ENCODE data around the gene CRIP2. TPM values are rescaled to one million over a fixed set of nuclear protein-coding genes. Genes with fewer than 3 reads are reported as not detected.

The CRIP2 gene
- total and polyA plus RNA-seq, 2 of the 13 experiments (the other 11 are each of a cell fraction or from before 2014, with no cell fraction given) = 31.6 to 37.9 TPM

GRCh38 chr14:105503935-105504692, 29.5 kb downstream of the CRIP2 start (continued):
- TF ChIP-seq ZFP41 (CRISPR knock-in tag; IDR thresholded peaks at IDR 0.05; ENCODE audit: borderline replicate concordance) (no peak), ZNF33B (CRISPR knock-in tag; IDR thresholded peaks at IDR 0.05) (no peak), ETV5 (CRISPR knock-in tag; IDR thresholded peaks at IDR 0.05; ENCODE audit: borderline replicate concordance) (peak; percentile 49; the same call in 1 of the 2 replicates), JUNB (CRISPR knock-in tag; IDR thresholded peaks at IDR 0.05; ENCODE audit: borderline replicate concordance) (no peak), ZNF292 (CRISPR knock-in tag; IDR thresholded peaks at IDR 0.05; ENCODE audit: borderline replicate concordance, low read depth) (no peak; the same call in 1 of the 2 replicates), MEIS2 (CRISPR knock-in tag; IDR thresholded peaks at IDR 0.05) (no peak), ZNF263 (CRISPR knock-in tag; IDR thresholded peaks at IDR 0.05) (peak; percentile 59; the same call in 1 of the 2 replicates), SAP130 (CRISPR knock-in tag; IDR thresholded peaks at IDR 0.05; ENCODE audit: low read depth) (peak; percentile 50), SCMH1 (CRISPR knock-in tag; IDR thresholded peaks at IDR 0.05; ENCODE audit: borderline replicate concordance) (no peak), ZNF510 (CRISPR knock-in tag; IDR thresholded peaks at IDR 0.05; ENCODE audit: low read depth) (no peak), ZNF660 (CRISPR knock-in tag; IDR thresholded peaks at IDR 0.05; ENCODE audit: borderline replicate concordance, low read depth) (no peak), TFDP2 (CRISPR knock-in tag; IDR thresholded peaks at IDR 0.05) (no peak), ZNF598 (CRISPR knock-in tag; IDR thresholded peaks at IDR 0.05; ENCODE audit: borderline replicate concordance) (no peak), CENPX (CRISPR knock-in tag; IDR thresholded peaks at IDR 0.05) (no peak), ERF (CRISPR knock-in tag; IDR thresholded peaks at IDR 0.05) (peak; percentile 22; the same call in 1 of the 2 replicates), YEATS4 (CRISPR knock-in tag; IDR thresholded peaks at IDR 0.05; ENCODE audit: borderline replicate concordance) (no peak), AGO2 (optimal IDR thresholded peaks at IDR 0.05; ENCODE audit: low read depth, low read length) (no peak), SP4 (CRISPR knock-in tag; IDR thresholded peaks at IDR 0.05) (peak; percentile 34; the same call in 1 of the 2 replicates), ASH2L (IDR thresholded peaks at IDR 0.05; ENCODE audit: insufficient read length, low read depth, low read length) (no peak), PATZ1 (CRISPR knock-in tag; IDR thresholded peaks at IDR 0.05) (peak; percentile 42; the same call in 1 of the 2 replicates), ZSCAN22 (CRISPR knock-in tag; IDR thresholded peaks at IDR 0.05) (no peak), MAF1 (CRISPR knock-in tag; IDR thresholded peaks at IDR 0.05; ENCODE audit: borderline replicate concordance) (no peak)
- TF ChIP-seq, protein P1, sequence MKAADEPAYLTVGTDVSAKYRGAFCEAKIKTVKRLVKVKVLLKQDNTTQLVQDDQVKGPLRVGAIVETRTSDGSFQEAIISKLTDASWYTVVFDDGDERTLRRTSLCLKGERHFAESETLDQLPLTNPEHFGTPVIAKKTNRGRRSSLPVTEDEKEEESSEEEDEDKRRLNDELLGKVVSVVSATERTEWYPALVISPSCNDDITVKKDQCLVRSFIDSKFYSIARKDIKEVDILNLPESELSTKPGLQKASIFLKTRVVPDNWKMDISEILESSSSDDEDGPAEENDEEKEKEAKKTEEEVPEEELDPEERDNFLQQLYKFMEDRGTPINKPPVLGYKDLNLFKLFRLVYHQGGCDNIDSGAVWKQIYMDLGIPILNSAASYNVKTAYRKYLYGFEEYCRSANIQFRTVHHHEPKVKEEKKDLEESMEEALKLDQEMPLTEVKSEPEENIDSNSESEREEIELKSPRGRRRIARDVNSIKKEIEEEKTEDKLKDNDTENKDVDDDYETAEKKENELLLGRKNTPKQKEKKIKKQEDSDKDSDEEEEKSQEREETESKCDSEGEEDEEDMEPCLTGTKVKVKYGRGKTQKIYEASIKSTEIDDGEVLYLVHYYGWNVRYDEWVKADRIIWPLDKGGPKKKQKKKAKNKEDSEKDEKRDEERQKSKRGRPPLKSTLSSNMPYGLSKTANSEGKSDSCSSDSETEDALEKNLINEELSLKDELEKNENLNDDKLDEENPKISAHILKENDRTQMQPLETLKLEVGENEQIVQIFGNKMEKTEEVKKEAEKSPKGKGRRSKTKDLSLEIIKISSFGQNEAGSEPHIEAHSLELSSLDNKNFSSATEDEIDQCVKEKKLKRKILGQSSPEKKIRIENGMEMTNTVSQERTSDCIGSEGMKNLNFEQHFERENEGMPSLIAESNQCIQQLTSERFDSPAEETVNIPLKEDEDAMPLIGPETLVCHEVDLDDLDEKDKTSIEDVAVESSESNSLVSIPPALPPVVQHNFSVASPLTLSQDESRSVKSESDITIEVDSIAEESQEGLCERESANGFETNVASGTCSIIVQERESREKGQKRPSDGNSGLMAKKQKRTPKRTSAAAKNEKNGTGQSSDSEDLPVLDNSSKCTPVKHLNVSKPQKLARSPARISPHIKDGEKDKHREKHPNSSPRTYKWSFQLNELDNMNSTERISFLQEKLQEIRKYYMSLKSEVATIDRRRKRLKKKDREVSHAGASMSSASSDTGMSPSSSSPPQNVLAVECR (CRISPR knock-in tag; IDR thresholded peaks at IDR 0.05; ENCODE audit: borderline replicate concordance) = peak; percentile 25; the same call in 1 of the 2 replicates

Measured in HepG2 (cell line).